Stomach (tissue), 9 donors: ENCODE data around the gene RAD50. TPM values are rescaled to one million over a fixed set of nuclear protein-coding genes. Genes with fewer than 3 reads are reported as not detected.
"Not testable (repeated sequence)": the region's sequence is repeated elsewhere in the genome, so short reads cannot be mapped to it uniquely, and the experiment has no call there.

ENCODE experiments used
- DNase-seq, 2 donors: peaks; one replicate each; pipeline versions ENCODE4 v3.0.0 to v3.0.0-alpha.2; 2013 to 2019
- H3K27ac ChIP-seq, 5 donors: fragments of 200-600 bp in 4 of 5; sonication (generic) in 4 of 5; one replicate each; pipeline ENCODE4 v1.5.1; 2013 to 2019; ENCODE audit warnings: mild to moderate bottlenecking in 1 of 5, moderate library complexity in 1 of 5
- H3K27me3 ChIP-seq, 3 donors: fragments of 200-600 bp; sonication (generic); one replicate each; pipeline ENCODE4 v1.5.1; 2017 to 2019; ENCODE audit warnings: mixed run types in 1 of 3
- H3K36me3 ChIP-seq, 4 donors: fragments of 200-600 bp; sonication (generic); 1 replicate in 3 of 4; 2 replicates in 1 of 4; pipeline ENCODE4 v1.5.1; 2016 to 2019
- H3K4me1 ChIP-seq, 4 donors: fragments of 200-600 bp; sonication (generic); one replicate each; pipeline ENCODE4 v1.5.1; 2016 to 2019
- H3K4me3 ChIP-seq, 4 donors: fragments of 200-600 bp; sonication (generic) in 3 of 4; one replicate each; pipeline ENCODE4 v1.5.1; 2016 to 2019; ENCODE audit warnings: mild to moderate bottlenecking in 1 of 4
- H3K9me3 ChIP-seq, 4 donors: fragments of 200-600 bp; sonication (generic); one replicate each; pipeline ENCODE4 v1.5.1; 2016 to 2019
- CTCF ChIP-seq, 7 experiments: fragments of 450-650 bp in 4 of 7; fragments of 200-600 bp in 3 of 7; sonication (generic) in 3 of 7; IDR thresholded peaks; one replicate each; pipeline ENCODE4 v1.5.1; 2016 to 2019; ENCODE audit warnings: antibody characterized with exemption in 7 of 7, control low read depth in 2 of 7, mild to moderate bottlenecking in 1 of 7
- EP300 ChIP-seq: sonication (generic); formaldehyde crosslinking; IDR thresholded peaks from one replicate; pipeline ENCODE4 v1.6.1; 2017; ENCODE audit warnings: antibody characterized with exemption
- POLR2A ChIP-seq, 4 donors: fragments of 450-650 bp; IDR thresholded peaks; one replicate each; pipeline ENCODE4 v1.6.1; 2016; ENCODE audit warnings: antibody characterized with exemption in 4 of 4, control low read depth in 2 of 4, mild to moderate bottlenecking in 1 of 4, moderate library complexity in 1 of 4
- POLR2AphosphoS5 ChIP-seq, 3 donors: sonication (generic); formaldehyde crosslinking; IDR thresholded peaks; one replicate each; pipeline ENCODE4 v1.6.1; 2016; ENCODE audit warnings: antibody characterized with exemption in 3 of 3
- WGBS, 5 donors: extraction: QIAGEN DNeasy Blood & Tissue Kit in 3 of 5; methylation state at CpG; one replicate each; pipeline versions ENCODE4 v1.1.5 to v1.1.7; 2013 to 2018; 5-methylcytosine and 5-hydroxymethylcytosine counted together
- intact Hi-C: fragments of 100-400 bp; cut with DNase I; formaldehyde crosslinking; loops from one replicate; pipeline ENCODE4 v1.15.1; 2023; ENCODE audit warnings: low total_unique reads
- polyA plus RNA-seq, 3 donors: library from polyadenylated mRNA; stranded (reverse); fragments of 200-250 nt; gene quantifications; one replicate each; pipeline ENCODE4 v1.2.3, GENCODE V29; 2013
- total RNA-seq, 5 donors: library from RNA; depleted of rRNA; stranded (reverse); fragments of >200 nt; gene quantifications; one replicate each; pipeline versions ENCODE4 v1.1.0 to v1.2.3, GENCODE V29; 2014 to 2016
- donor health status: healthy with polysubstance abuse.
- donor health status: Bipolar disorder and iron deficiency.
- donor health status: healthy.

RAD50 gene
- total and polyA plus RNA-seq, 8 donors = 5.2 to 93.2 (median 31.8) TPM

GRCh38 chr5:132566657-132567056 is 9.9 kb downstream of the RAD50 start:
- H3K27me3 ChIP-seq = no peaks in the 10 kb centered on the region
- H3K36me3 ChIP-seq = peaks cover 21 to 60% (median 53%) of the 10 kb centered on the region in 4 donors
- H3K4me3 ChIP-seq = no peak overlapping the region
- H3K27ac ChIP-seq = no peak overlapping the region
- intact Hi-C loops = no loop called here
- DNase-seq = no peak
- TF ChIP-seq CTCF (IDR thresholded peaks at IDR 0.05) = no peak
- TF ChIP-seq POLR2A (IDR thresholded peaks at IDR 0.05) = no peak
- TF ChIP-seq EP300 = no peak
- no peak for TF ChIP-seq POLR2AphosphoS5 (IDR thresholded peaks at IDR 0.05)
- WGBS, 5 donors = 67 to 83% (median 72%) methylated on average over 1 of the region's 1 CpG
- H3K9me3 ChIP-seq = peaks cover 0 to 14% (median 10%) of the 10 kb centered on the region in 4 donors
- H3K4me1 ChIP-seq = peaks cover 0 to 16% (median 0%) of the 10 kb centered on the region in 4 donors

- no peak for TF ChIP-seq CTCF (IDR thresholded peaks at IDR 0.05)
- TF ChIP-seq POLR2AphosphoS5 (IDR thresholded peaks at IDR 0.05) = no peak
- TF ChIP-seq EP300 = no peak
- TF ChIP-seq POLR2A (IDR thresholded peaks at IDR 0.05) = no peak
- WGBS, 5 donors = 90 to 100% (median 97%) methylated on average over 1 of the region's 1 CpG
- intact Hi-C loops = no loop called here
Measured at GRCh38 chr5:132576123-132576522, 19.3 kb downstream of the RAD50 start.

GRCh38 chr5:132584560-132584959 is 27.8 kb downstream of the RAD50 start:
- 94 to 100% (median 100%) methylated on average over 1 to 2 of the region's 2 CpGs for WGBS, 5 donors
- DNase-seq, H3K4me1 ChIP-seq, intact Hi-C loops, H3K27me3 ChIP-seq, H3K27ac ChIP-seq, H3K4me3 ChIP-seq, H3K9me3 ChIP-seq: not testable (repeated sequence)
- H3K36me3 ChIP-seq = peaks cover 11 to 90% (median 82%) of the 10 kb centered on the region in 4 donors

More at GRCh38 chr5:132576123-132576522, 19.3 kb downstream of the RAD50 start:
- H3K9me3 ChIP-seq = no peaks in the 10 kb centered on the region
- no peaks in the 10 kb centered on the region for H3K4me1 ChIP-seq
- H3K27ac ChIP-seq = no peak overlapping the region
- H3K36me3 ChIP-seq = peaks cover 5 to 86% (median 72%) of the 10 kb centered on the region in 4 donors
- no peak for DNase-seq
- H3K4me3 ChIP-seq = no peak overlapping the region
- H3K27me3 ChIP-seq = no peaks in the 10 kb centered on the region

GRCh38 chr5:132586063-132586462 is 29.3 kb downstream of the RAD50 start:
- TF ChIP-seq CTCF (IDR thresholded peaks at IDR 0.05) = no peak
- TF ChIP-seq EP300 = no peak
- TF ChIP-seq POLR2A (IDR thresholded peaks at IDR 0.05) = no peak
- TF ChIP-seq POLR2AphosphoS5 (IDR thresholded peaks at IDR 0.05) = no peak
- no peak for DNase-seq
- no peaks in the 10 kb centered on the region for H3K27me3 ChIP-seq
- no peaks in the 10 kb centered on the region for H3K4me1 ChIP-seq
- intact Hi-C loops = no loop called here
- peaks cover 6 to 90% (median 82%) of the 10 kb centered on the region in 4 donors for H3K36me3 ChIP-seq
- no peak overlapping the region for H3K4me3 ChIP-seq
- no peaks in the 10 kb centered on the region for H3K9me3 ChIP-seq
- H3K27ac ChIP-seq = no peak overlapping the region

GRCh38 chr5:132589467-132589866 is 32.7 kb downstream of the RAD50 start:
- peaks cover 13 to 87% (median 83%) of the 10 kb centered on the region in 4 donors for H3K36me3 ChIP-seq
- no peaks in the 10 kb centered on the region for H3K4me1 ChIP-seq
- no peak for TF ChIP-seq POLR2AphosphoS5 (IDR thresholded peaks at IDR 0.05)
- no peak for TF ChIP-seq CTCF (IDR thresholded peaks at IDR 0.05)
- TF ChIP-seq EP300 = no peak
- TF ChIP-seq POLR2A (IDR thresholded peaks at IDR 0.05) = no peak
- no peaks in the 10 kb centered on the region for H3K27me3 ChIP-seq
- DNase-seq = no peak
- no peaks in the 10 kb centered on the region for H3K9me3 ChIP-seq
- WGBS, 5 donors = 90 to 95% (median 90%) methylated on average over 1 of the region's 1 CpG
- no peak overlapping the region for H3K4me3 ChIP-seq
- intact Hi-C loops = no loop called here
- no peak overlapping the region for H3K27ac ChIP-seq
